ACHN (cell line): Measurements from ENCODE around the gene GNA14.
A peak's percentile ranks its signal among the peaks of the same experiment; 100 is the strongest.
"Not testable (repeated sequence)": the region's sequence is repeated elsewhere in the genome, so short reads cannot be mapped to it uniquely, and the experiment has no call there.

Source experiments
- DNase-seq: peaks from one replicate; pipeline ENCODE4 v3.0.0-alpha.2; 2015
- in situ Hi-C: cut with HindIII; loops from 2 replicates; pipeline ENCODE4 v1.10.0; 2017; ENCODE audit warnings: low sequenced_read_pairs, low pct_ligation_motif_present, low pct_unique_long_range_greater_than_20kb

The GNA14 gene

DNA sequence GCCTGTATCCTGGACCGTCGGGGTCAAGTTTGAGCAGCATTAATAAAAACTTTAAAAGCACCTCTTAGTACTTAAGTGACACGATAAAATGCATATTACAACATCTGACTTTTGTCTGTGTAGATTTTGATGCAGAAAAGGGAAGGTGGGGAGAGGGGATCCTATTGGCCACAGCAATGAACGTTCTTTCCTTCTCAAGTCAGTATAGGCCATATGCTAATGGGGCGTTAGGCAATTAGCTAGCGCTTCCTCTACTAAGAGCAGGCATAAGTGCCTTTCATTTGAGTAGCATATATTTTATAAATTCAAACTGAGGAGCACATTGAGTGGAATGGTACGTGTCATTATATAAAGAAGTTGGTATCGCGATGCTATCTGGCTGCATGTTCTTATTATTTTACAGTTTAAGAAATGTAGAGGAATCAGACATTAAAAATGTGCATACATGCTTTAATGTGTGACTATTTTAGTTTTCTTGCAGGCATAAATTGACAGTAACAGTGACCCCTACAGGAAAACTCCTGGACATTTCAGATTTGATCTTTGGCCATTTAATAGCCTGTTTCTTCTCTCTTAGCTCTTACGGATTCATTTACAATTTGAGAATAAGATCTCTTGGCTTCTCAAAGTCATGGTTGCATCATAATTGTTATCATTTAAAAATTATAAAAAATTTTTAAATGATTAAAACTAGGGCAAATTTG is 1.1 kb upstream of the GNA14 start:
- peak; percentile 40 for DNase-seq
- in situ Hi-C loops: no loop called here

DNA sequence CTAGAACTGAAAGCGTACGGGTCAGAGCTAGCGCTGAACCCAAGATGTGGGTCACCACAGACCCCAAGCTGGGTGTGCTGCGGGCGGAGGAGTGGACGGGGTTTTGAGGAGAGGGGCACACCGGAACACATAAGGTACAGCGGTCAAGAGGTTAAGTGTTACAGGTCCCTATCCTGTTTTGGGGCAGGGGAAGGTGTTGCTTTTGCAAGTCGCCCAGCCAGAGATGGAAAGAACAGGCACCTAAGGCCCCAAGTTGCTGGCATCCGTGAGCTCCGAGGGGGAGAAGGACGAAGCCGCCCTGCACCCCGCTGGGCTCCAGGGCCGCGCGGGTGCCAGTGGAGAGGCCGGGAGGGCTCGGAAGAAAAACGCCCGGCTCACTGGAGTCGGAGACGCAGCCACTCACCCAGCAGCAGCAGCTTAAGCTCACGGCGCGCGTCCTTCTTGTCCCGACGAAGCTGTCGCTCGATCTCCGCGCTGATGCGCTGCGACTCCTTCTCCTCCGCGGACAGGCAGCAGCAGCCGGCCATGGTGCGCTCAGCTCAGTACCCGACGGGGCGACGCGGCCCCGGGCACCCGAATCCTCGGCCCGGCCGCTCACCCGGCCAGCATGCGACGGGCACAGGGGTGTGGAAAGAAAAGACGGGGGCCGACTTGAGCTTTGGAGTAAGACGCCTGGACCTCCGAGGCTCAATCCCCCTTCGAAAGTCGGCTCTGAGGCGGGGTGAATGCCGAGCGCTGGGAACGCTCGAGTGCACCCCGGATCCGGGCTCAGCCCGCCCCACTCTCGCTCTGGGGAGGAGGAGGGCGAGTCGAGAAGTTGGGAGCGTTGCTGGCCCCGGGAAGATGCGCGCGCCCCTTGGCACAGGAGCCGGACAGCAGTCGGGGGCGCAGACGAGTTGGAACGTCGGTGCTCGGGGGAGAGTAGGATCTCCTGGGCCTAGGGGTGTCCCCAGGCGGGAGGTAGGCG is 572 bp downstream of the GNA14 start:
- in situ Hi-C loops: no loop called here
- no peak for DNase-seq

- DNase-seq: no peak
- in situ Hi-C loops: no loop called here
Measured at GRCh38 chr9:77643871-77644270, 4.3 kb downstream of the GNA14 start.

- no peak for DNase-seq
- in situ Hi-C loops: no loop called here
Measured at GRCh38 chr9:77640741-77641580, 7.2 kb downstream of the GNA14 start.

DNA sequence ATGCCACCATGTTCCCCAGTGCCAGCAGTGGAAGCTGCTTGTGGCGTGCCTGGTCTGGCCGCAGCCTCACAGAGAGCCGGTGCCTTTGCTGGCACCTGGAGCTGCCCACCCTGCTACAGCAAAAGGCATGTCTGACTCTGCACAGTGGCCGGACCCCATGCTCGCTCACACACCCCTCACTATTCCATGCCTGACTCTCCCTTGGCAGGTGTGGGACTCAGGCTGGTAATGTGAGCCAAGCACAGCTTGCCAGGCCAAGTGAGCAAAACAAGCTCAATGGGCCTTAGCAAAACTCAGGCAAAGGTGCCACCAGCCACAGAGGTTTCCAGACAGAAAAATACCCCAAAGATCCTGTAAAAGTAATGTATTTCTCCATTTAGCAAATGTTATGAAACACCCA is 15.5 kb downstream of the GNA14 start:
- no peak for DNase-seq
- in situ Hi-C loops: no loop called here

DNA sequence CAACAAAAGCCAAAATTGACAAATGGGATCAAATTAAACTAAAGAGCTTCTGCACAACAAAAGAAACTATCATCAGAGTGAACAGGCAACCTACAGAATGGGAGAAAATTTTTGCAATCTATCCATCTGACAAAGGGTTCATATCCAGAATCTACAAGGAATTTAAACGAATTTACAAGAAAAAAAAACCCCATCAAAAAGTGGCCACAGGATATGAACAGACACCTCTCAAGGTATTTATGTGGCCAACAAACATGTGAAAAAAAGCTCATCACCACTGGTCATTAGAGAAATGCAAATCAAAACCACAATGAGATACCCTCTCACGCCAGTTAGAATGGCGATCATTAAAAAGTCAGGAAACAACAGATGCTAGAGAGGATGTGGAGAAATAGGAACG is 19.3 kb downstream of the GNA14 start:
- in situ Hi-C loops, DNase-seq: not testable (repeated sequence)

DNA sequence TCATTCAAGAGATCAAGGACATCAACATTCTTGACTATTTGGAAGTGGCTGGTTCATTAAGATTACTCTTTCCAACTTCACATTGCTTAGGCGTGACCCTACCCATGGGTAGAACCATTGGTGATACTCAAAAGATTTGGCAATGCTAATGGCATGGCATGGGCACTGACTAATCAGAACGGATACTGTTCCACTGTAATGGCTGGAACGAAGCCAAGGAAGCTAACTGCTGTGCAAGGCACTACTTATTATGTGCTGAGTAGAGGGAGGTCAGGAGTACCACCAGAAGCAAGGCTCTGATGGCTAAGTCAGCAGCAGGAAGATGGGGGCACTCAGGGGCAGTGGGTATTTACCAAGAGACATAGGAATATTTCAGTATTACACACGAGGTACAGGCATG is 31.9 kb downstream of the GNA14 start:
- DNase-seq: no peak

DNA sequence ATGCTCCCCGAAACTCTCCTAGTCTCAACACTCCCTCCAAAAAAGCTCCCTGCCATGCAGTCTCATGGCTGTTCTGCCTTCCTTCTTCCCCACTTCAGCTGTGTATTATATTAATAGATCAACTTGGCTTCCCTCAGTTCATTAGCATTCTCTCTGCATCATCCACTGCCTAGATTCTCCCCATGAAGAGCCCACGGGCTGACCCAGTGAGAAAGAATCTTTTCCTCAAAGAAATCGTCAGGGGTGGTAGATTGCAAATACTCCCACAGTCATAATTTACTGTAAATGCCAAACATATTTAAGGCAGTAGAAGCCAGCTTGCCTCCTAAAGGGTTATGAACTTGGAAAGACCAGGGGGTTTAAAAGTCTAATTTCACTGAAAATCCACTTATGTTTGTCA is 33.5 kb downstream of the GNA14 start:
- no peak for DNase-seq
- in situ Hi-C loops: no loop called here

More for the DNA sequence above, 31.9 kb downstream of the GNA14 start:
- in situ Hi-C loops: no loop called here

- in situ Hi-C loops: no loop called here
Measured at GRCh38 chr9:77606526-77606925, 41.6 kb downstream of the GNA14 start.

DNA sequence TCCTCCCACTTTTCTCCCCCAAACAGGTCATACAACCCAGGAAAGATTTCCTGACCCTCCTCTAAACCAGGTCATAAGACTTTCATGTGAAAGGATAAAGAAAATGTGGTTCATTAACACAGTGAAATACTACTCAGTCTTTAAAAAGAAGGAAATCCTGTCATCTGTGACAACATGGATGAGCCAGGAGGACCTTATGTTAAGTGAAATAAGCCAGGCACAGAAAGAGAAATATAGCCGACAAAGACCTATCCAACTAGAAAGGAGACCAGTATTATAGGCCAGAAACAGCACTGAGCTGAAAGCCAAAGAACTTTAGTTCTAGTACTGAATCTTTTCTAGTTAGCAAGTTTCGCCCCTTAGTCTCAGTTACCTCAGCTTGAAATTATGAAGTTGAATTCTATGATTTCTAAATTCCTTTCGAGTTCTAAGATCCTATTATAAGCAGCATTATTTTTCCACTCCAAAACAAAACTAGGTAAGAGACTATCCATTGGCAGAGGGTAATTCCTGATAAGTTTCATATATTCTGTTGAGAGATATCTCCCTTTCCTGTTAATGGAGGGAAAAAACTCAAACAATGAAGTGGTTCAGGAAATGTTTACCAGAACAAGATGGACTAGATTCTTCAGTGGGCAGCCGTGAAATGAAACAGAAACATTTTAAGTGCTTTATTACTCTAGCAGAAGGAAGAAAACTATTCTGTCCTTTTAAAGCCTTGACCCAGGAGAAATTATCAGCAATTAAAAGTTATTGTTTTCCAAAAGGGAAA is 42.5 kb downstream of the GNA14 start:
- in situ Hi-C loops: no loop called here
- no peak for DNase-seq

More at GRCh38 chr9:77606526-77606925, 41.6 kb downstream of the GNA14 start:
- DNase-seq: no peak

DNA sequence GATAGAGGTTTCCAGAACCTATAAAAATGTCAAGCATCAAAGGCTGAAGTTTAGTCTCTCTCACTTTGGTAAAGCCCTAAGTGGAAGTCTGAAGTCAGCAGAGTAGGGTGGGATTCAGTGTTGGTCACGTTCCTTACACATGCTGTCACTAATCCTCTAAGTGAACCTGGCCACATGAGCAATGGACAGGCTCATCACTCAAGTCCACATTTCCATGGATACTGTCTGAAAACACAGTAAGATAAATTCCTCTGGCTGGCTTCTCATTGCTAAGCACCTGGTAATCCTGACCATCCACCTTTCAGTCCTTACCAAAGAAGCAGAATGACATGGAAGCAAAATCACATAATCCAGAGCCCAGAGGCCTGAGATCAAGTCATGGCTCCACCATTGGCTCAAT is 43.8 kb downstream of the GNA14 start:
- in situ Hi-C loops: no loop called here
- no peak for DNase-seq

GRCh38 chr9:77602852-77603251 is 45.3 kb downstream of the GNA14 start:
- in situ Hi-C loops: no loop called here

DNA sequence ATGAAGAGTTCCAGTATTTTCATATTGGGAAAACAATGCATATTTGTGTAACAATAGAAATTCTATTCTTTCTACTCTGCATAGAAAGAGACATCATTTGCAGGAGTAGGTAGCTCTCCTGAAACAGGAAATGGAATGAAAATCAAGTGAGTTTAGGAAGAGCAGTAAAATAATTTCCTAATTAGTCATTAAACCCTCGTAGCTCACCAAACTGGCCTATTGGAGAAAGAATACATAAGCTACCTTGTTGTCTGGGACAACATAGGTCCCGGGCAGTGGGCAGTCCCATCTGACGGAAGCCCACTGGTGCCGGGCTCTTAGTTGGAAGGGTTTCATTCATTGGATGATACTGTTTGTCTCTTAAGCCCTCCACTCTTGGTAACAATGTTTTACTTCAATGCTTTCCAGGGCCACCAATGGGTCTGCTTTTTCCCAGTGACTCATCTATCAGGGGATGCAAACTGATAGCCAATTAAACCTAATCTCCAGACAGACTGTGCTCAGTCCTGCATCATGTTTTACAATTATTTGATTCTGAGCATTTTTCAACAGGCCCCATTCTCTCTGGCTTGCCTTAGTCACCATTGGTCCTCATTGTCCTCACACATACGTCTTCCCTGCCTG is 46.5 kb downstream of the GNA14 start:
- DNase-seq: no peak
- in situ Hi-C loops: no loop called here

More at GRCh38 chr9:77602852-77603251, 45.3 kb downstream of the GNA14 start:
- no peak for DNase-seq

DNA sequence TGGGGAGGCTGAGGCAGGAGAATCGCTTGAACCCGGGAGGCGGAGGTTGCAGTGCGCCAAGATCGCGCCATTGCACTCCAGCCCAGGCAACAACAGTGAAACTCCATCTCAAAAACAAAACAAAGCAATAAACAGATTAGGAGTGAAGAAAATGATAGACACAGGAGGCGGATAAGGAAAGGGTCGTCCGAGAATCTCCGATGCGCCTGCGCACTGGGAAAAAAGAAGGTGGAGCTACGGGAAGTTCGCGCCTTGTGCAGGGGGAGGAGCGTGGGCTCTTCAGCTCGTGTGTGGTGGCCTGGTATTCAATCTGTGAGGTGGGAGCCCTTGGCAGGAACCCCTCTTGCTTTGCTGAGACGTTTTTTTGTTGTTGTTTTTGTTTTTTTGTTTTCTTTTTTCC is 47.3 kb downstream of the GNA14 start:
- in situ Hi-C loops: no loop called here
- DNase-seq: no peak

- DNase-seq: no peak
- in situ Hi-C loops: no loop called here
Measured at GRCh38 chr9:77599492-77599891, 48.6 kb downstream of the GNA14 start.

DNA sequence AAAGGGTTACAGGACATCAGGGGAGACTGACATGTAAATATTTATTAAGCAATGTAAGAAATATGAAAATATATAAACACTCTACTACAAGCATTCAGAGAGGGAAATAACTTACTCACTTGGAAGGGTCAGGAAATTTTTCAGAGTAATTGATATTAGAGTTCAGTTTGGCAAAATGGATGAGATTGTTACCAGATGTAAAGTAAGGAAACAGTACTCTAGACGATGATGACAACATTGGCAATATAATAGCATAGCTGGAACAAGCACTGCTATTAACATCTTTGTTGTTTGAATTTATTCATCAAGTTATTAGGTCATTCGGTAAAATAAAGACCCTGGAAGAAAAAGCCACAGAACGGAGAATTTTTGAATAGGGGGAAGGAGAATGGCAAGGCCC is 49.1 kb downstream of the GNA14 start:
- in situ Hi-C loops: no loop called here
- no peak for DNase-seq

DNA sequence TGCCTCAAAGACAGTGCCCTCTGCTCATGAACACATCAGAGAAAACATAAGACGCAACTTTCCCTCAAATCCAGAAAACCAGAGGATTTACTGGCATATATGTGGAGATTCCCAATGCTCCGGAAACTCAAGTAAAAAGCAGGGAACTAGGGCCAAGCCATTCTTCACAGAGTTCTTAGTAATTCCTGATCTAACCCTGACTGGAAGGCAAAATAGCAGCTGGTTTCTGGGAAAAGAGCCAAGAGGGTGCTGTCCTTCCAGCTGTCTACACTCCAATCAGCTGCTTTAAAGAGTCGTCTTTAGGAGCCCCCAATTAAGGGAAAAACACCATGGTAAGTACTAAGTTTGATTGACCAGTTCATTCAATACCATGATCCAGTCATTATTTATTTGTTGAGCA is 49.6 kb downstream of the GNA14 start:
- in situ Hi-C loops: no loop called here
- no peak for DNase-seq

DNA sequence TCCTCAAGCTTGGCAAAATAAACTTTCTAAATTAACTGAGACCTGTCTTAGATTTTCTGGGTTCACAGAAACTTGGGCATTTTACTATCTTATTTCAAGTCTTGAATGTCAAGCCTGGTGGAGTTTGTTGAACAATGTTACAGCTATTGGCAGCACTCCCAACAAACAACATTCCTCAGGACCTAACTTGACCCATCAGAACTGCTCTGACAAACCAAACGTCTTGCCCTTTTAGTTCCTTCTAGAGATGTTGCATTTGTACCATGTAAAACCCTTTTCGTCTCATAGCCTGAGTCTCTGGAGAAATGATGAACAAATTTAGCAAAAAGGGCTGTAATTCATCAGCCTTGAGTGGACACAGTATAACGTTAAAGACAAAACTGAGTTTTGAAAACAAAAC is 51.1 kb downstream of the GNA14 start:
- in situ Hi-C loops: no loop called here

More for the DNA sequence above, 51.1 kb downstream of the GNA14 start:
- no peak for DNase-seq
